LHCN-M2 (cell line): ENCODE data around the gene RAF1. TPM values are rescaled to one million over a fixed set of nuclear protein-coding genes. Genes with fewer than 3 reads are reported as not detected.
"Not testable (repeated sequence)": the region's sequence is repeated elsewhere in the genome, so short reads cannot be mapped to it uniquely, and the experiment has no call there.

Source experiments
- DNase-seq: peaks from one replicate; pipeline ENCODE4 v3.0.0-alpha.2; 2012; ENCODE audit warnings: low read depth
- total RNA-seq: library from RNA; depleted of rRNA; stranded (reverse); fragments of >200 nt; gene quantifications from 2 replicates; pipeline ENCODE4 v1.2.3, GENCODE V29; 2014; rRNA removed

Gene RAF1
- total RNA-seq, 1 experiment from 2014 or later: 115 TPM

GRCh38 chr3:12560505-12561190 is 103.3 kb downstream of the RAF1 start:
- DNase-seq: no peak

- DNase-seq: no peak
These were observed 104.4 kb downstream of the RAF1 start for GRCh38 chr3:12559520-12559919.

GRCh38 chr3:12558706-12559105 is 105.2 kb downstream of the RAF1 start:
- DNase-seq: no peak

GRCh38 chr3:12557473-12558100 is 106.3 kb downstream of the RAF1 start:
- DNase-seq: no peak

- DNase-seq: peak; percentile 86
These were observed 107.0 kb downstream of the RAF1 start, which contains the start of gene MKRN2 for GRCh38 chr3:12556690-12557472. TSS of gene MKRN2 (plus strand) at chr3:12557087. CDS start at chr3:12557151, 64 bp downstream.

GRCh38 chr3:12556314-12556689 is 107.6 kb downstream of the RAF1 start:
- DNase-seq: no peak

GRCh38 chr3:12553921-12554391 is 110.0 kb downstream of the RAF1 start:
- DNase-seq: peak; percentile 56

- DNase-seq: no peak
These were observed 113.8 kb downstream of the RAF1 start for GRCh38 chr3:12549971-12550760.

- no peak for DNase-seq
These were observed 118.5 kb downstream of the RAF1 start, which contains the start of gene MKRN2OS for GRCh38 chr3:12545473-12545791. TSS of gene MKRN2OS (minus strand) at chr3:12545499. CDS start at chr3:12545464, 35 bp downstream.

GRCh38 chr3:12544652-12545472 is 119.1 kb downstream of the RAF1 start:
- no peak for DNase-seq

- DNase-seq: not testable (repeated sequence)
These were observed 120.4 kb downstream of the RAF1 start for GRCh38 chr3:12543497-12543896.

GRCh38 chr3:12541625-12542024 is 122.3 kb downstream of the RAF1 start:
- DNase-seq: no peak

- no peak for DNase-seq
These were observed 127.5 kb downstream of the RAF1 start for GRCh38 chr3:12536423-12536822.

Other genes with a start within 250 kb of the RAF1 start
- 14.6 and 17.9 TPM in 2 replicates for gene TSEN2, start 179.6 kb downstream of the RAF1 start, total RNA-seq
- gene MKRN2OS, start 118.6 kb downstream of the RAF1 start, total RNA-seq: not detected in 2 replicates
- 40.3 and 49.9 TPM in 2 replicates for gene MKRN2, start 107.0 kb downstream of the RAF1 start, total RNA-seq
- not detected in 2 replicates for gene TMEM40, start 95.1 kb upstream of the RAF1 start, total RNA-seq
- 0.90 and 2.1 TPM in 2 replicates for gene CAND2, start 132.6 kb upstream of the RAF1 start, total RNA-seq
- gene RPL32, start 177.4 kb upstream of the RAF1 start, total RNA-seq: 417 and 1,707 TPM in 2 replicates